SK-N-SH treated with all-trans-retinoic acid at 6 μM for 48 hours (cell line): Measurements from ENCODE around the gene KIT.

Experiments used
- ATAC-seq: fragments of 200-7000 bp; cut with Tn5 transposase; 3 replicates; pipeline ENCODE4 v1.9.1; 2020; ENCODE audit warnings: mild to moderate bottlenecking, moderate library complexity
- ARNTL ChIP-seq: fragments of 450-650 bp; formaldehyde crosslinking; IDR thresholded peaks from 2 replicates; pipeline ENCODE4 v1.5.0; 2020; ENCODE audit warnings: low read depth, mild to moderate bottlenecking, moderate library complexity, borderline replicate concordance
- BACH2 ChIP-seq: fragments of 250-450 bp; sonication (Bioruptor Pico); IDR thresholded peaks from 2 replicates; pipeline ENCODE4 v1.9.0; 2021; ENCODE audit warnings: mild to moderate bottlenecking, borderline replicate concordance
- CSDC2 ChIP-seq: fragments of 250-450 bp; sonication (Bioruptor Pico); IDR thresholded peaks from 2 replicates; pipeline ENCODE4 v1.5.0; 2020; ENCODE audit warnings: mild to moderate bottlenecking, moderate library complexity
- ESRRG ChIP-seq: fragments of 250-450 bp; sonication (Bioruptor Pico); IDR thresholded peaks from 2 replicates; pipeline ENCODE4 v1.6.1; 2021; ENCODE audit warnings: mild to moderate bottlenecking
- ISL1 ChIP-seq: fragments of 250-450 bp; sonication (Bioruptor Pico); IDR thresholded peaks from 2 replicates; pipeline ENCODE4 v2.1.2; 2022; ENCODE audit warnings: mild to moderate bottlenecking, moderate library complexity
- OSR1 ChIP-seq: fragments of 250-450 bp; sonication (Bioruptor Pico); IDR thresholded peaks from 2 replicates; pipeline ENCODE4 v1.8.0; 2022; ENCODE audit warnings: moderate library complexity, mild to moderate bottlenecking, inconsistent platforms
- PPARA ChIP-seq: fragments of 250-450 bp; sonication (Bioruptor Pico); IDR thresholded peaks from 2 replicates; pipeline ENCODE4 v1.5.0; 2020; ENCODE audit warnings: mild to moderate bottlenecking, borderline replicate concordance
- RARB ChIP-seq: fragments of 250-450 bp; sonication (Bioruptor Pico); IDR thresholded peaks from 2 replicates; pipeline ENCODE4 v1.8.0; 2021; ENCODE audit warnings: mild to moderate bottlenecking, moderate library complexity
- SNAI2 ChIP-seq: fragments of 250-450 bp; sonication (Bioruptor Pico); IDR thresholded peaks from 2 replicates; pipeline ENCODE4 v1.5.0; 2020; ENCODE audit warnings: mild to moderate bottlenecking, moderate library complexity
- TCF4 ChIP-seq: fragments of 250-450 bp; sonication (Bioruptor Pico); IDR thresholded peaks from 2 replicates; pipeline ENCODE4 v1.8.0; 2021; ENCODE audit warnings: mild to moderate bottlenecking, moderate library complexity, borderline replicate concordance
- TOX ChIP-seq: fragments of 250-450 bp; sonication (Bioruptor Pico); IDR thresholded peaks from 2 replicates; pipeline ENCODE4 v1.8.0; 2021; ENCODE audit warnings: mild to moderate bottlenecking, moderate library complexity, borderline replicate concordance
- ZC3H10 ChIP-seq: fragments of 250-450 bp; sonication (Bioruptor Pico); IDR thresholded peaks from 2 replicates; pipeline ENCODE4 v1.5.1; 2021; ENCODE audit warnings: mild to moderate bottlenecking, moderate library complexity
- ZFP3 ChIP-seq: fragments of 250-450 bp; sonication (Bioruptor Pico); IDR thresholded peaks from 2 replicates; pipeline ENCODE4 v1.5.0; 2020; ENCODE audit warnings: mild to moderate bottlenecking, moderate library complexity
- ZNF565 ChIP-seq: fragments of 450-650 bp; formaldehyde crosslinking; conservative IDR thresholded peaks from 2 replicates; pipeline ENCODE4 v1.5.0; 2020; ENCODE audit warnings: low read depth, mild to moderate bottlenecking, moderate library complexity
- ZNF70 ChIP-seq: fragments of 450-650 bp; formaldehyde crosslinking; IDR thresholded peaks from 2 replicates; pipeline ENCODE4 v1.5.0; 2020; ENCODE audit warnings: mild to moderate bottlenecking, moderate library complexity
- TF ChIP-seq, protein P1 (sequence below): fragments of 250-450 bp; sonication (Bioruptor Pico); IDR thresholded peaks from 2 replicates; pipeline ENCODE4 v1.8.0; 2021; ENCODE audit warnings: low read depth, mild to moderate bottlenecking, moderate library complexity, borderline replicate concordance
- TF ChIP-seq, protein P2 (sequence below): fragments of 250-450 bp; sonication (Bioruptor Pico); IDR thresholded peaks from 2 replicates; pipeline ENCODE4 v1.5.1; 2021; ENCODE audit warnings: mild to moderate bottlenecking, moderate library complexity
- TF ChIP-seq, protein P3 (sequence below): fragments of 250-450 bp; sonication (Bioruptor Pico); IDR thresholded peaks from 2 replicates; pipeline ENCODE4 v1.5.0; 2020; ENCODE audit warnings: mild to moderate bottlenecking, moderate library complexity
- TF ChIP-seq, protein P4 (sequence below): fragments of 250-450 bp; sonication (Bioruptor Pico); IDR thresholded peaks from 2 replicates; pipeline ENCODE4 v1.5.1; 2020; ENCODE audit warnings: low read depth, mild to moderate bottlenecking, moderate library complexity
- TF ChIP-seq, protein P5 (sequence below): fragments of 250-450 bp; sonication (Bioruptor Pico); IDR thresholded peaks from 2 replicates; pipeline ENCODE4 v1.8.0; 2020; ENCODE audit warnings: mild to moderate bottlenecking, moderate library complexity, borderline replicate concordance

The KIT gene

DNA sequence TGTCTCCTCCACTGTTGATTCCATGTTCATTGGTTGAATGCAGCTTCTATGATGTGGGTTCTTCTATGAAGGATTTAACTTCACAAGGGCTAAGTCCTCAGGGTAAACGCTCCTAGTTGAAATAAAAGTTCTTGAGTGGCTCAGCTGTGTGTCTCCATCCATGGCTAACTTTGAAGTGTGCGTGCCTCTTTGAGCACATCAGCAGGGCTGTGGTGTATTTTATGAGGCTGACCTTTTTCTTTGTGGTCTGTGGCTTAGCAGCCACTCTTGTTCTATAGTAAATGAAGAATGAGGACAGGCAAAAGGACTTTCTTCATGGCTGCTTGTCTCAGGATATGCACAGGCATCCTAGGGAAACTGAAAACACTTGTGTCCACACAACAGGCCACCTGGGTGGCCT lies 88.5 kb downstream of the KIT start:
- TF ChIP-seq ZC3H10 (CRISPR knock-in tag) (no peak), ESRRG (CRISPR knock-in tag) (no peak), TOX (CRISPR knock-in tag) (no peak), RARB (CRISPR knock-in tag) (no peak), ARNTL (CRISPR knock-in tag) (no peak)
- TF ChIP-seq, protein P1, sequence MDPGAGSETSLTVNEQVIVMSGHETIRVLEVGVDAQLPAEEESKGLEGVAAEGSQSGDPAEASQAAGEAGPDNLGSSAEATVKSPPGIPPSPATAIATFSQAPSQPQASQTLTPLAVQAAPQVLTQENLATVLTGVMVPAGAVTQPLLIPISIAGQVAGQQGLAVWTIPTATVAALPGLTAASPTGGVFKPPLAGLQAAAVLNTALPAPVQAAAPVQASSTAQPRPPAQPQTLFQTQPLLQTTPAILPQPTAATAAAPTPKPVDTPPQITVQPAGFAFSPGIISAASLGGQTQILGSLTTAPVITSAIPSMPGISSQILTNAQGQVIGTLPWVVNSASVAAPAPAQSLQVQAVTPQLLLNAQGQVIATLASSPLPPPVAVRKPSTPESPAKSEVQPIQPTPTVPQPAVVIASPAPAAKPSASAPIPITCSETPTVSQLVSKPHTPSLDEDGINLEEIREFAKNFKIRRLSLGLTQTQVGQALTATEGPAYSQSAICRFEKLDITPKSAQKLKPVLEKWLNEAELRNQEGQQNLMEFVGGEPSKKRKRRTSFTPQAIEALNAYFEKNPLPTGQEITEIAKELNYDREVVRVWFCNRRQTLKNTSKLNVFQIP (CRISPR knock-in tag) = no peak
- TF ChIP-seq, protein P2, sequence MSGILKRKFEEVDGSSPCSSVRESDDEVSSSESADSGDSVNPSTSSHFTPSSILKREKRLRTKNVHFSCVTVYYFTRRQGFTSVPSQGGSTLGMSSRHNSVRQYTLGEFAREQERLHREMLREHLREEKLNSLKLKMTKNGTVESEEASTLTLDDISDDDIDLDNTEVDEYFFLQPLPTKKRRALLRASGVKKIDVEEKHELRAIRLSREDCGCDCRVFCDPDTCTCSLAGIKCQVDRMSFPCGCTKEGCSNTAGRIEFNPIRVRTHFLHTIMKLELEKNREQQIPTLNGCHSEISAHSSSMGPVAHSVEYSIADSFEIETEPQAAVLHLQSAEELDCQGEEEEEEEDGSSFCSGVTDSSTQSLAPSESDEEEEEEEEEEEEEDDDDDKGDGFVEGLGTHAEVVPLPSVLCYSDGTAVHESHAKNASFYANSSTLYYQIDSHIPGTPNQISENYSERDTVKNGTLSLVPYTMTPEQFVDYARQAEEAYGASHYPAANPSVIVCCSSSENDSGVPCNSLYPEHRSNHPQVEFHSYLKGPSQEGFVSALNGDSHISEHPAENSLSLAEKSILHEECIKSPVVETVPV (CRISPR knock-in tag) = no peak
- TF ChIP-seq, protein P3, sequence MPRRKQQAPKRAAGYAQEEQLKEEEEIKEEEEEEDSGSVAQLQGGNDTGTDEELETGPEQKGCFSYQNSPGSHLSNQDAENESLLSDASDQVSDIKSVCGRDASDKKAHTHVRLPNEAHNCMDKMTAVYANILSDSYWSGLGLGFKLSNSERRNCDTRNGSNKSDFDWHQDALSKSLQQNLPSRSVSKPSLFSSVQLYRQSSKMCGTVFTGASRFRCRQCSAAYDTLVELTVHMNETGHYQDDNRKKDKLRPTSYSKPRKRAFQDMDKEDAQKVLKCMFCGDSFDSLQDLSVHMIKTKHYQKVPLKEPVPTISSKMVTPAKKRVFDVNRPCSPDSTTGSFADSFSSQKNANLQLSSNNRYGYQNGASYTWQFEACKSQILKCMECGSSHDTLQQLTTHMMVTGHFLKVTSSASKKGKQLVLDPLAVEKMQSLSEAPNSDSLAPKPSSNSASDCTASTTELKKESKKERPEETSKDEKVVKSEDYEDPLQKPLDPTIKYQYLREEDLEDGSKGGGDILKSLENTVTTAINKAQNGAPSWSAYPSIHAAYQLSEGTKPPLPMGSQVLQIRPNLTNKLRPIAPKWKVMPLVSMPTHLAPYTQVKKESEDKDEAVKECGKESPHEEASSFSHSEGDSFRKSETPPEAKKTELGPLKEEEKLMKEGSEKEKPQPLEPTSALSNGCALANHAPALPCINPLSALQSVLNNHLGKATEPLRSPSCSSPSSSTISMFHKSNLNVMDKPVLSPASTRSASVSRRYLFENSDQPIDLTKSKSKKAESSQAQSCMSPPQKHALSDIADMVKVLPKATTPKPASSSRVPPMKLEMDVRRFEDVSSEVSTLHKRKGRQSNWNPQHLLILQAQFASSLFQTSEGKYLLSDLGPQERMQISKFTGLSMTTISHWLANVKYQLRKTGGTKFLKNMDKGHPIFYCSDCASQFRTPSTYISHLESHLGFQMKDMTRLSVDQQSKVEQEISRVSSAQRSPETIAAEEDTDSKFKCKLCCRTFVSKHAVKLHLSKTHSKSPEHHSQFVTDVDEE = no peak
- TF ChIP-seq, protein P4, sequence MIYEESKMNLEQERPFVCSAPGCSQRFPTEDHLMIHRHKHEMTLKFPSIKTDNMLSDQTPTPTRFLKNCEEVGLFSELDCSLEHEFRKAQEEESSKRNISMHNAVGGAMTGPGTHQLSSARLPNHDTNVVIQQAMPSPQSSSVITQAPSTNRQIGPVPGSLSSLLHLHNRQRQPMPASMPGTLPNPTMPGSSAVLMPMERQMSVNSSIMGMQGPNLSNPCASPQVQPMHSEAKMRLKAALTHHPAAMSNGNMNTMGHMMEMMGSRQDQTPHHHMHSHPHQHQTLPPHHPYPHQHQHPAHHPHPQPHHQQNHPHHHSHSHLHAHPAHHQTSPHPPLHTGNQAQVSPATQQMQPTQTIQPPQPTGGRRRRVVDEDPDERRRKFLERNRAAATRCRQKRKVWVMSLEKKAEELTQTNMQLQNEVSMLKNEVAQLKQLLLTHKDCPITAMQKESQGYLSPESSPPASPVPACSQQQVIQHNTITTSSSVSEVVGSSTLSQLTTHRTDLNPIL = no peak
- ATAC-seq = no peak

DNA sequence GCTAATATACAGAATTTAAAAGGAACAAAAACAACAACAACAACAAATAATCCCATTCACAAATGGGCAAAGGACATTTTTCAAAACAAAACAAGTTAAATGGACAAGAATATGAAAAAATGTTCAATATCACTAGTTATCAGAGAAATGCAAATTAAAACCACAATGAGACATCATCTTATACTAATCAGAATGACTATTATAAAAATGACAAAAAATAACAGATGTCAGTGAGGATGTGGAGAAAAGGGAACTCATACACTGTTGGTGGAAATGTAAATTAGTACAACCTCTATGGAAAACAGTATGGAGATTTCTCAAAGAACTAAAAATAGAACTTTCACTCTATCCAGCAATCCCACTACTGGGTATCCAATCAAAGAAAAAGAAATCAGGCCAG lies 92.6 kb downstream of the KIT start:
- ATAC-seq = no peak
- TF ChIP-seq, protein P4 = no peak
- TF ChIP-seq ZNF70 = no peak
- TF ChIP-seq ZNF565 (CRISPR knock-in tag) = no peak
- TF ChIP-seq, protein P2 (CRISPR knock-in tag) = no peak
- no peak for TF ChIP-seq ZC3H10 (CRISPR knock-in tag)
- no peak for TF ChIP-seq ZFP3 (CRISPR knock-in tag)
- TF ChIP-seq CSDC2 (CRISPR knock-in tag) = no peak
- TF ChIP-seq BACH2 = no peak
- no peak for TF ChIP-seq TOX (CRISPR knock-in tag)
- no peak for TF ChIP-seq ISL1
- TF ChIP-seq ESRRG (CRISPR knock-in tag) = no peak
- TF ChIP-seq, all 23 proteins: peak for 0

DNA sequence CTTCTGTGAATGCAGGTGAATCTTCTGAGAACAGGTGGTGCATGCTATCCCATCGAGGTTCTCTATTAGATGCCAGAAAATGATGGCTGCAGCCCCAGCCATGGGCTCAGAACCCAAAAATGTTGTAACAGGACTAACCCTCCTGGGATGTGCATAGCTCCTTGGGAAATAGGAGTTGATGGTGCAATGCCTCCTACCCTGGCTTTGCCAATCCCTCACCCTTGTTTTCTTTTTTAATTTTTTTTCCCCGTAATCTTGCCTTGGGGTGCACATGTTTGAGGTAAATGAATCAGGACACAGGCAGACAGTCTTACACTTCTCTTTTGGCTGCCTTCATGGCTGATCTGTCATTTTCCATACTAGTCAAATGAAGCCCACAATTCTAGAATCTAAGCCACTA lies 96.6 kb downstream of the KIT start:
- no peak for ATAC-seq
- TF ChIP-seq OSR1 = no peak
- no peak for TF ChIP-seq SNAI2 (CRISPR knock-in tag)
- no peak for TF ChIP-seq PPARA (CRISPR knock-in tag)
- TF ChIP-seq, protein P2 (CRISPR knock-in tag) = no peak
- TF ChIP-seq, protein P5, sequence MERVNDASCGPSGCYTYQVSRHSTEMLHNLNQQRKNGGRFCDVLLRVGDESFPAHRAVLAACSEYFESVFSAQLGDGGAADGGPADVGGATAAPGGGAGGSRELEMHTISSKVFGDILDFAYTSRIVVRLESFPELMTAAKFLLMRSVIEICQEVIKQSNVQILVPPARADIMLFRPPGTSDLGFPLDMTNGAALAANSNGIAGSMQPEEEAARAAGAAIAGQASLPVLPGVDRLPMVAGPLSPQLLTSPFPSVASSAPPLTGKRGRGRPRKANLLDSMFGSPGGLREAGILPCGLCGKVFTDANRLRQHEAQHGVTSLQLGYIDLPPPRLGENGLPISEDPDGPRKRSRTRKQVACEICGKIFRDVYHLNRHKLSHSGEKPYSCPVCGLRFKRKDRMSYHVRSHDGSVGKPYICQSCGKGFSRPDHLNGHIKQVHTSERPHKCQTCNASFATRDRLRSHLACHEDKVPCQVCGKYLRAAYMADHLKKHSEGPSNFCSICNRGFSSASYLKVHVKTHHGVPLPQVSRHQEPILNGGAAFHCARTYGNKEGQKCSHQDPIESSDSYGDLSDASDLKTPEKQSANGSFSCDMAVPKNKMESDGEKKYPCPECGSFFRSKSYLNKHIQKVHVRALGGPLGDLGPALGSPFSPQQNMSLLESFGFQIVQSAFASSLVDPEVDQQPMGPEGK (CRISPR knock-in tag) = no peak
- no peak for TF ChIP-seq TCF4
- TF ChIP-seq, protein P4 = no peak
- no peak for TF ChIP-seq BACH2
